CD4-positive, CD25-positive, alpha-beta regulatory T cell (primary cell): ENCODE measurements around the gene CCPG1. TPM values are rescaled to one million over a fixed set of nuclear protein-coding genes. Genes with fewer than 3 reads are reported as not detected.
A peak's percentile ranks its signal among the peaks of the same experiment; 100 is the strongest.

Experiments
- ATAC-seq, 2 donors: fragments of 150-1000 bp; cut with Tn5 transposase; one replicate each; pipeline ENCODE4 v1.10.0; 2021; ENCODE audit warnings: low read depth in 2 of 2, moderate number of reproducible peaks in 2 of 2, moderate library complexity in 1 of 2
- DNase-seq, 3 donors: peaks; one replicate each; pipeline versions ENCODE4 v3.0.0 to v3.0.0-alpha.2; 2012 to 2022; ENCODE audit warnings: mixed read lengths in 1 of 3
- H3K27ac ChIP-seq: one replicate; pipeline ENCODE4 v1.7.0; 2013; ENCODE audit warnings: mild to moderate bottlenecking, low read length; ENCODE audit not compliant: insufficient read depth, poor library complexity, severe bottlenecking
- H3K27me3 ChIP-seq: one replicate; pipeline ENCODE4 v1.7.0; 2013; ENCODE audit warnings: low read length; ENCODE audit not compliant: control insufficient read depth, insufficient read depth
- H3K36me3 ChIP-seq: one replicate; pipeline ENCODE4 v1.7.0; 2013; ENCODE audit warnings: mild to moderate bottlenecking, low read length, moderate library complexity; ENCODE audit not compliant: control insufficient read depth, insufficient read depth
- H3K4me1 ChIP-seq: 2 replicates; pipeline ENCODE4 v1.7.0; 2013; ENCODE audit warnings: mild to moderate bottlenecking, low read length; ENCODE audit not compliant: insufficient read depth, control insufficient read depth, poor library complexity, severe bottlenecking
- H3K4me3 ChIP-seq: one replicate; pipeline ENCODE4 v1.7.0; 2013; ENCODE audit warnings: low read depth, mild to moderate bottlenecking, low read length, moderate library complexity
- H3K9me3 ChIP-seq, 2 experiments: 1 replicate in 1 of 2; 2 replicates in 1 of 2; pipeline ENCODE4 v1.7.0; 2013; ENCODE audit warnings: low read length in 2 of 2, mild to moderate bottlenecking in 1 of 2, moderate library complexity in 1 of 2; ENCODE audit not compliant: control insufficient read depth in 2 of 2
- H3K27ac Mint-ChIP-seq, 3 donors: one replicate each; pipeline ENCODE4 v1.8.0; 2020 to 2022; ENCODE audit warnings: mild to moderate bottlenecking in 3 of 3, mixed read lengths in 3 of 3, moderate library complexity in 2 of 3
- H3K27me3 Mint-ChIP-seq: one replicate; pipeline ENCODE4 v1.8.0; 2022; ENCODE audit warnings: mild to moderate bottlenecking, mixed read lengths
- H3K36me3 Mint-ChIP-seq: one replicate; pipeline ENCODE4 v1.8.0; 2020; ENCODE audit warnings: mixed read lengths
- H3K4me1 Mint-ChIP-seq, 4 donors: one replicate each; pipeline ENCODE4 v1.8.0; 2020 to 2022; ENCODE audit warnings: mixed read lengths in 4 of 4, mild to moderate bottlenecking in 1 of 4
- H3K4me3 Mint-ChIP-seq, 4 donors: one replicate each; pipeline ENCODE4 v1.8.0; 2020 to 2022; ENCODE audit warnings: mild to moderate bottlenecking in 4 of 4, mixed read lengths in 4 of 4, moderate library complexity in 3 of 4
- H3K9me3 Mint-ChIP-seq, 7 donors: one replicate each; pipeline ENCODE4 v1.8.0; 2020 to 2022; ENCODE audit warnings: mixed read lengths in 7 of 7, mild to moderate bottlenecking in 3 of 7, moderate library complexity in 2 of 7
- polyA plus RNA-seq, 4 donors: library from polyadenylated mRNA; unstranded; fragments of 300-500 nt; fragmentation: Illumina TruSeq; gene quantifications; one replicate each; pipeline ENCODE4 v1.2.3, GENCODE V29; 2021
- total RNA-seq: library from RNA; stranded (reverse); gene quantifications from one replicate; pipeline ENCODE4 v1.2.3, GENCODE V29; 2022

CCPG1 gene
- total and polyA plus RNA-seq, 5 donors from 2014 or later: 28.7 to 50.9 (median 38.0) TPM

GRCh38 chr15:55334371-55334770, 73.8 kb downstream of the CCPG1 start:
- no peak overlapping the region for H3K4me3 ChIP-seq
- H3K27me3 Mint-ChIP-seq: no peaks in the 10 kb centered on the region
- no peaks in the 10 kb centered on the region for H3K9me3 ChIP-seq
- H3K36me3 ChIP-seq: peaks cover 75% of the 10 kb centered on the region
- H3K36me3 Mint-ChIP-seq: peaks cover 31% of the 10 kb centered on the region
- H3K27ac Mint-ChIP-seq: no peak overlapping the region
- H3K4me3 Mint-ChIP-seq: no peak overlapping the region
- H3K27me3 ChIP-seq: no peaks in the 10 kb centered on the region
- DNase-seq (no peak), ATAC-seq (no peak)
- H3K4me1 ChIP-seq: no peaks in the 10 kb centered on the region
- no peak overlapping the region for H3K27ac ChIP-seq
- H3K9me3 Mint-ChIP-seq: no peaks in the 10 kb centered on the region
- peaks cover 4 to 7% (median 4%) of the 10 kb centered on the region in 4 donors for H3K4me1 Mint-ChIP-seq

DNA sequence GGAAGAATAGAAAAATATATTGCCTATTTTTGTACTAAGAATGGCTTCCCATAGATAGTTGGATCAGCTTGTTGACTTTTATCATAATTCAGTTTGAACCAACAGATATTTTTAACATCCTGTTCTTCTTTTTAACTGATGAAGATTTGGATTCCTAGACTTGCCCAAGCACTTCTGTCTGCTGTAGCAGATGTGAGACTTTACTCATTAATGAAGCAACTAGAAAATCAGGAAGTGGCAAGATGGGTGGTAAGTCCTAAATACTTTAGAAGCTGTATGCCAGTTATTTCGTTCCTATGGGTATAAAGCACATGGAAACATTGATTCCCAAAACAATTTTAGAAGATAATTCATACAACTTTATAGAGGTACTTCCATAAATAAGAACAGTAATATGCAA, 80.8 kb downstream of the CCPG1 start:
- H3K4me3 Mint-ChIP-seq: no peak overlapping the region
- Histone ChIP-seq H3K4me3 (no peak overlapping the region), H3K27ac (no peak overlapping the region), H3K27me3 (no peaks in the 10 kb centered on the region), H3K36me3 (peaks cover 48% of the 10 kb centered on the region), H3K4me1 (no peaks in the 10 kb centered on the region), H3K9me3 (no peaks in the 10 kb centered on the region)
- DNase-seq: no peak
- H3K27me3 Mint-ChIP-seq: no peaks in the 10 kb centered on the region
- H3K9me3 Mint-ChIP-seq: no peaks in the 10 kb centered on the region
- H3K36me3 Mint-ChIP-seq: peaks cover 23% of the 10 kb centered on the region
- H3K27ac Mint-ChIP-seq: no peak overlapping the region
- peaks cover 10 to 22% (median 17%) of the 10 kb centered on the region in 4 donors for H3K4me1 Mint-ChIP-seq
- no peak for ATAC-seq

GRCh38 chr15:55322467-55322866, 85.7 kb downstream of the CCPG1 start:
- Mint-ChIP-seq H3K36me3 (peaks cover 24% of the 10 kb centered on the region), H3K9me3 (no peaks in the 10 kb centered on the region), H3K27me3 (peaks cover 4% of the 10 kb centered on the region), H3K27ac (peak overlapping the region in 1 of 3 donors; percentile 22), H3K4me3 (peak overlapping the region in 3 of 4 donors; percentile 38 to 78 (median 62)), H3K4me1 (peaks cover 19 to 52% (median 43%) of the 10 kb centered on the region in 4 donors)
- H3K36me3 ChIP-seq: peaks cover 12% of the 10 kb centered on the region
- H3K27ac ChIP-seq: no peak overlapping the region
- no peak for DNase-seq
- H3K27me3 ChIP-seq: no peaks in the 10 kb centered on the region
- peaks cover 33% of the 10 kb centered on the region for H3K4me1 ChIP-seq
- ATAC-seq: no peak
- H3K4me3 ChIP-seq: no peak overlapping the region
- H3K9me3 ChIP-seq: no peaks in the 10 kb centered on the region

GRCh38 chr15:55320963-55321362, 87.2 kb downstream of the CCPG1 start:
- peaks cover 45% of the 10 kb centered on the region for H3K4me1 ChIP-seq
- ATAC-seq (no peak), DNase-seq (no peak)
- Mint-ChIP-seq H3K36me3 (peaks cover 28% of the 10 kb centered on the region), H3K4me3 (peak overlapping the region; percentile 15 to 98 (median 50)), H3K27ac (no peak overlapping the region), H3K4me1 (peaks cover 26 to 63% (median 54%) of the 10 kb centered on the region in 4 donors), H3K27me3 (peaks cover 4% of the 10 kb centered on the region), H3K9me3 (no peaks in the 10 kb centered on the region)
- no peak overlapping the region for H3K27ac ChIP-seq
- peaks cover 9% of the 10 kb centered on the region for H3K36me3 ChIP-seq
- H3K9me3 ChIP-seq: no peaks in the 10 kb centered on the region
- peak overlapping the region; percentile 97 for H3K4me3 ChIP-seq
- no peaks in the 10 kb centered on the region for H3K27me3 ChIP-seq

GRCh38 chr15:55320238-55320550, 88.0 kb downstream of the CCPG1 start:
- ATAC-seq: no peak
- Histone ChIP-seq H3K4me3 (peak overlapping the region; percentile 97), H3K9me3 (no peaks in the 10 kb centered on the region), H3K27ac (no peak overlapping the region), H3K27me3 (no peaks in the 10 kb centered on the region), H3K4me1 (peaks cover 49% of the 10 kb centered on the region), H3K36me3 (peaks cover 6% of the 10 kb centered on the region)
- H3K27ac Mint-ChIP-seq: peak overlapping the region in 2 of 3 donors; percentile 42 to 43
- peaks cover 33% of the 10 kb centered on the region for H3K36me3 Mint-ChIP-seq
- peaks cover 33 to 71% (median 61%) of the 10 kb centered on the region in 4 donors for H3K4me1 Mint-ChIP-seq
- peaks cover 4% of the 10 kb centered on the region for H3K27me3 Mint-ChIP-seq
- DNase-seq: no peak
- peak overlapping the region; percentile 79 to 99 (median 98) for H3K4me3 Mint-ChIP-seq
- H3K9me3 Mint-ChIP-seq: no peaks in the 10 kb centered on the region

- Histone ChIP-seq H3K36me3 (peaks cover 5% of the 10 kb centered on the region), H3K4me3 (peak overlapping the region; percentile 97), H3K9me3 (no peaks in the 10 kb centered on the region), H3K4me1 (peaks cover 49% of the 10 kb centered on the region), H3K27me3 (no peaks in the 10 kb centered on the region), H3K27ac (peak overlapping the region; percentile 96)
- Mint-ChIP-seq H3K27me3 (peaks cover 4% of the 10 kb centered on the region), H3K36me3 (peaks cover 33% of the 10 kb centered on the region), H3K4me1 (peaks cover 38 to 74% (median 65%) of the 10 kb centered on the region in 4 donors), H3K9me3 (no peaks in the 10 kb centered on the region), H3K27ac (peak overlapping the region; percentile 100), H3K4me3 (peak overlapping the region; percentile 96 to 99 (median 98))
- DNase-seq: peak in 1 of 3 donors; percentile 41
- ATAC-seq: no peak
Observed at GRCh38 chr15:55319537-55320237, 88.5 kb downstream of the CCPG1 start.

GRCh38 chr15:55318588-55319494, 89.3 kb downstream of the CCPG1 start, which contains the start of the genes PIGB and PIGBOS1:
Gene PIGB (plus strand): TSS chr15:55319222. CDS start chr15:55319251, 29 bp downstream.
Gene PIGBOS1 (minus strand): TSS chr15:55319123. CDS start chr15:55317792, 1,331 bp downstream.
- peaks cover 4% of the 10 kb centered on the region for H3K27me3 Mint-ChIP-seq
- peak within 1 kb of the TSS; percentile 96 for H3K27ac ChIP-seq
- peaks cover 4% of the 10 kb centered on the region for H3K36me3 ChIP-seq
- H3K4me1 Mint-ChIP-seq: peaks cover 41 to 80% (median 66%) of the 10 kb centered on the region in 4 donors
- peak; percentile 84 to 88 for ATAC-seq
- H3K4me3 ChIP-seq: peak within 1 kb of the TSS; percentile 97
- H3K9me3 Mint-ChIP-seq: no peaks in the 10 kb centered on the region
- peaks cover 33% of the 10 kb centered on the region for H3K36me3 Mint-ChIP-seq
- H3K27me3 ChIP-seq: no peaks in the 10 kb centered on the region
- H3K27ac Mint-ChIP-seq: peak within 1 kb of the TSS; percentile 100
- peak within 1 kb of the TSS; percentile 96 to 99 (median 98) for H3K4me3 Mint-ChIP-seq
- H3K4me1 ChIP-seq: peaks cover 53% of the 10 kb centered on the region
- no peaks in the 10 kb centered on the region for H3K9me3 ChIP-seq
- DNase-seq: peak; percentile 65 to 92 (median 87)
